BLaER1 (cell line): ENCODE measurements around the gene SNX9.

Source experiments
- H3K27ac ChIP-seq: shearing (Covaris generic); formaldehyde crosslinking; 2 replicates; pipeline ENCODE4 v1.8.1; 2022
- H3K27me3 ChIP-seq: shearing (Covaris generic); formaldehyde crosslinking; 2 replicates; pipeline ENCODE4 v1.8.1; 2022
- H3K36me3 ChIP-seq: shearing (Covaris generic); formaldehyde crosslinking; 2 replicates; pipeline ENCODE4 v1.8.1; 2022
- H3K4me1 ChIP-seq: shearing (Covaris generic); formaldehyde crosslinking; 2 replicates; pipeline ENCODE4 v1.8.1; 2022
- H3K4me2 ChIP-seq: shearing (Covaris generic); formaldehyde crosslinking; 2 replicates; pipeline ENCODE4 v1.8.1; 2022
- H3K4me3 ChIP-seq: shearing (Covaris generic); formaldehyde crosslinking; 2 replicates; pipeline ENCODE4 v1.8.1; 2022
- H3K9ac ChIP-seq: shearing (Covaris generic); formaldehyde crosslinking; 2 replicates; pipeline ENCODE4 v1.8.1; 2022
- H3K9me3 ChIP-seq: shearing (Covaris generic); formaldehyde crosslinking; 2 replicates; pipeline ENCODE4 v1.8.1; 2022
- H4K20me1 ChIP-seq: shearing (Covaris generic); formaldehyde crosslinking; 2 replicates; pipeline ENCODE4 v1.8.1; 2022
- Cebpa-rat ChIP-seq: shearing (Covaris generic); IDR thresholded peaks from 2 replicates; pipeline ENCODE4 v1.8.1; 2022

The SNX9 gene

GRCh38 chr6:157989541-157990289, 166.7 kb downstream of the SNX9 start:
- H4K20me1 ChIP-seq = peaks cover 13% of the 10 kb centered on the region; the same call in 1 of the 2 replicates
- H3K36me3 ChIP-seq = no peaks in the 10 kb centered on the region
- H3K27ac ChIP-seq = peak overlapping the region; percentile 62
- no peaks in the 10 kb centered on the region for H3K9me3 ChIP-seq
- TF ChIP-seq Cebpa-rat = no peak
- peak overlapping the region; percentile 86 for H3K4me2 ChIP-seq
- no peaks in the 10 kb centered on the region for H3K27me3 ChIP-seq
- H3K4me3 ChIP-seq = peak overlapping the region; percentile 52; the same call in 1 of the 2 replicates
- H3K9ac ChIP-seq = no peak overlapping the region
- H3K4me1 ChIP-seq = peaks cover 46% of the 10 kb centered on the region

GRCh38 chr6:157990321-157991066, 167.4 kb downstream of the SNX9 start:
- 0 out of 2 replicates have a peak overlapping the region, but pooled peaks have one; percentile 17 for H3K9ac ChIP-seq

GRCh38 chr6:157991067-157991432, 168.0 kb downstream of the SNX9 start:
- H3K9ac ChIP-seq = 0 out of 2 replicates have a peak overlapping the region, but pooled peaks have one; percentile 17

More at GRCh38 chr6:157990321-157991066, 167.4 kb downstream of the SNX9 start:
- Histone ChIP-seq H3K9me3 (no peaks in the 10 kb centered on the region), H3K27ac (peak overlapping the region; percentile 66), H3K36me3 (no peaks in the 10 kb centered on the region), H3K27me3 (no peaks in the 10 kb centered on the region), H4K20me1 (peaks cover 5% of the 10 kb centered on the region; the same call in 1 of the 2 replicates), H3K4me2 (peak overlapping the region; percentile 86), H3K4me1 (peaks cover 38% of the 10 kb centered on the region), H3K4me3 (peak overlapping the region; percentile 52)
- TF ChIP-seq Cebpa-rat = no peak

GRCh38 chr6:157993076-157993475, 170.0 kb downstream of the SNX9 start:
- no peak overlapping the region for H3K4me2 ChIP-seq
- no peak for TF ChIP-seq Cebpa-rat
- peaks cover 45% of the 10 kb centered on the region for H3K4me1 ChIP-seq
- no peak overlapping the region for H3K4me3 ChIP-seq
- H3K27ac ChIP-seq = no peak overlapping the region
- no peaks in the 10 kb centered on the region for H4K20me1 ChIP-seq
- no peaks in the 10 kb centered on the region for H3K27me3 ChIP-seq
- no peak overlapping the region for H3K9ac ChIP-seq
- H3K36me3 ChIP-seq = no peaks in the 10 kb centered on the region
- H3K9me3 ChIP-seq = no peaks in the 10 kb centered on the region

More at GRCh38 chr6:157991067-157991432, 168.0 kb downstream of the SNX9 start:
- no peaks in the 10 kb centered on the region for H3K36me3 ChIP-seq
- H3K4me3 ChIP-seq = 0 out of 2 replicates have a peak overlapping the region, but pooled peaks have one; percentile 52
- peaks cover 38% of the 10 kb centered on the region for H3K4me1 ChIP-seq
- no peak for TF ChIP-seq Cebpa-rat
- H4K20me1 ChIP-seq = no peaks in the 10 kb centered on the region
- peak overlapping the region; percentile 66 for H3K27ac ChIP-seq
- H3K27me3 ChIP-seq = no peaks in the 10 kb centered on the region
- H3K9me3 ChIP-seq = no peaks in the 10 kb centered on the region
- peak overlapping the region; percentile 86 for H3K4me2 ChIP-seq

GRCh38 chr6:157994125-157994795, 171.2 kb downstream of the SNX9 start:
- no peaks in the 10 kb centered on the region for H4K20me1 ChIP-seq
- TF ChIP-seq Cebpa-rat = no peak

More at GRCh38 chr6:157994125-157994795, 171.2 kb downstream of the SNX9 start:
- H3K27ac ChIP-seq = no peak overlapping the region
- no peak overlapping the region for H3K9ac ChIP-seq
- H3K9me3 ChIP-seq = no peaks in the 10 kb centered on the region
- H3K4me2 ChIP-seq = no peak overlapping the region
- no peaks in the 10 kb centered on the region for H3K36me3 ChIP-seq
- H3K4me1 ChIP-seq = peaks cover 37% of the 10 kb centered on the region
- no peaks in the 10 kb centered on the region for H3K27me3 ChIP-seq
- H3K4me3 ChIP-seq = no peak overlapping the region
